ENCODE measurements around the gene NFKBIZ. TPM values are rescaled to one million over a fixed set of nuclear protein-coding genes. Genes with fewer than 3 reads are reported as not detected.

Gene NFKBIZ
- total and polyA plus RNA-seq, 2 donors (not counting 3 experiments of a cell fraction or from before 2014, with no cell fraction given): 17.5 to 28.9 TPM

GRCh38 chr3:101847328-101847727, 2.0 kb upstream of the NFKBIZ start:
- no peak overlapping the region for H3K4me3 ChIP-seq (replicated peaks in 1 of 3; ENCODE audit: insufficient read depth in 1 of 3, low read depth in 1 of 3, low read length in 3 of 3)
- no peak overlapping the region for H2AFZ ChIP-seq (ENCODE audit: low read depth, low read length)
- H3K36me3 ChIP-seq (ENCODE audit: control insufficient read depth in 2 of 2, extremely low read depth in 1 of 2, insufficient read depth in 2 of 2, low read length in 2 of 2): peaks cover 0 to under 1% of the 10 kb centered on the region in 2 experiments
- H3K4me2 ChIP-seq (ENCODE audit: insufficient read depth, low read length): no peak overlapping the region
- peaks cover 15% of the 10 kb centered on the region for H3K4me1 ChIP-seq (ENCODE audit: control insufficient read depth, extremely low read depth, insufficient read depth, low read length)
- H3K9me1 ChIP-seq (replicated peaks; ENCODE audit: control insufficient read depth, extremely low read depth, insufficient read depth, low read length): no peaks in the 10 kb centered on the region
- CTCF ChIA-PET: interaction anchor here (0.9 to 3.3 kb wide), 3 partner anchors 20 to 378 kb away, joined by 3 to 39 read pairs (median 3); no protein-coding TSS in a partner anchor
- H3K79me2 ChIP-seq (ENCODE audit: control insufficient read depth, insufficient read depth, low read length): peaks cover 30% of the 10 kb centered on the region
- DNase-seq (ENCODE audit: low read depth, low spot score) (no peak), FAIRE-seq (no peak)
- intact Hi-C loops (cut with micrococcal nuclease) (no loop called here), dilution Hi-C loops (cut with MboI; ENCODE audit: extremely low pct_ligation_motif_present, low sequenced_read_pairs) (no loop called here)
- POLR2A ChIA-PET: no interaction called here
- TF ChIP-seq FOS (IDR thresholded peaks at IDR 0.05; ENCODE audit: borderline replicate concordance, insufficient read depth, low read length) (no peak), MYC (IDR thresholded peaks at IDR 0.05; ENCODE audit: low read depth, low read length) (no peak), JUN (IDR thresholded peaks at IDR 0.05; ENCODE audit: borderline replicate concordance, insufficient read depth, insufficient read length, low read depth) (no peak), POLR2A (IDR thresholded peaks at IDR 0.05; ENCODE audit: low read depth, low read length) (no peak), GATA2 (IDR thresholded peaks at IDR 0.05; ENCODE audit: insufficient read depth, insufficient read length, low read depth, low read length) (no peak), POLR2AphosphoS5 (IDR thresholded peaks at IDR 0.05; ENCODE audit: insufficient read depth, low read depth, low read length) (no peak), CTCF (IDR thresholded peaks at IDR 0.05; ENCODE audit: extremely low read depth in 1 of 2, insufficient read depth in 1 of 2, low read depth in 1 of 2, low read length in 2 of 2) (no peak), EZH2 (IDR thresholded peaks at IDR 0.05; ENCODE audit: borderline replicate concordance, low read depth, low read length, severe bottlenecking) (no peak)
- TF ChIP-seq, protein P1, sequence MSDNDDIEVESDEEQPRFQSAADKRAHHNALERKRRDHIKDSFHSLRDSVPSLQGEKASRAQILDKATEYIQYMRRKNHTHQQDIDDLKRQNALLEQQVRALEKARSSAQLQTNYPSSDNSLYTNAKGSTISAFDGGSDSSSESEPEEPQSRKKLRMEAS (IDR thresholded peaks at IDR 0.05; ENCODE audit: insufficient read depth, insufficient read length): no peak
- no peak overlapping the region for H3K9ac ChIP-seq (replicated peaks; ENCODE audit: extremely low read depth, insufficient read depth, low read length)
- BruUV-seq (replicated peaks): no TSS peak
- H4K20me1 ChIP-seq (replicated peaks; ENCODE audit: control insufficient read depth, extremely low read depth, insufficient read depth, low read length): no peaks in the 10 kb centered on the region
- no peaks in the 10 kb centered on the region for H3K27me3 ChIP-seq (ENCODE audit: control insufficient read depth in 2 of 2, insufficient read depth in 2 of 2, low read length in 2 of 2)
- no peaks in the 10 kb centered on the region for H3K9me3 ChIP-seq (replicated peaks; ENCODE audit: control insufficient read depth, insufficient read depth, low read length)
- no peak overlapping the region for H3K27ac ChIP-seq (ENCODE audit: insufficient read depth, low read depth, low read length)
